Measurements from ENCODE around the gene CRMP1.
A peak's percentile ranks its signal among the peaks of the same experiment; 100 is the strongest.
"Not testable (repeated sequence)": the region's sequence is repeated elsewhere in the genome, so short reads cannot be mapped to it uniquely, and the experiment has no call there.

CRMP1 gene

DNA sequence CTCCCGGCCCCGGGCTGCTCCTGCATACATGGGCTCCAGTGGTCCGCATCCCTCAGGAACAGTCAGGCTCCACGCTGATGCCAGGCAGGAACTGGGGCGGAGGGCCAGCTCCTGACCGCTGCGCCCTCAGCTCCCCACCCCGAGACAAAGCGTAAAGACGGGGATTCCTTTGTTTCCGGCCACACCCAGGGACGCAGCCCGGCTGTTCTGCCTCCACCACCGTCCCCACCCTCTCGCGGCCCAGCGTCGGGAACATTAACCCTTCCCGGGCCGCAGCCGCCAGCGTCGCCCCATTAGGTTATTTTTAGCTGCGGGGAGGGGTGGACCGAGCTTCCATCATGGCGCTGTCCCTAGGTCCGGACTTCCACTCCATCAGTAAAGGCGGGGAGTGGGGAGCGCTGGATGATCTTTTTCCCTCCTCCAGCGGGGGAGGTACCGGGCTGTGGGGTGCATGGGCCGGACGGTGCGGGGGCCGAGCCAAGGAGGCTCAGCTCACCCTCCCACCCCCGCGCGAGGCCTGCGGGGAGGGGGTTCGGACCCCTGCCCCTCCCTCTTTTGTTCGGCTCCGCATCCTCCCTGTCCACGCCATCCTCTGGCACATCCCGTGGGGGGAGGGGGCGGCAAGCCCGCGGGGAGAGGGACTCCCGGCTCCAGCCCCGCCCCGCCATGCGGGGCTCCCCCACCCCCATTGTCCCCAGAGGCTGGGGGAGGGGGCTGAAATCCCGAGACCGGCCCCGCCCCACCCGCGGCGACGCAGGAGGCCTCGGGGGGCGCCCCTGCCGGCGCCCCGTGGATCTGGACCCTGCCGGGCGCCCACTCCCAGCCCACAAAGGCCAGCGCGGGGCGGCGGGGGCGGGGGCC, 5.3 kb downstream of the CRMP1 start:
- peak; percentile 47 for DNase-seq

DNA sequence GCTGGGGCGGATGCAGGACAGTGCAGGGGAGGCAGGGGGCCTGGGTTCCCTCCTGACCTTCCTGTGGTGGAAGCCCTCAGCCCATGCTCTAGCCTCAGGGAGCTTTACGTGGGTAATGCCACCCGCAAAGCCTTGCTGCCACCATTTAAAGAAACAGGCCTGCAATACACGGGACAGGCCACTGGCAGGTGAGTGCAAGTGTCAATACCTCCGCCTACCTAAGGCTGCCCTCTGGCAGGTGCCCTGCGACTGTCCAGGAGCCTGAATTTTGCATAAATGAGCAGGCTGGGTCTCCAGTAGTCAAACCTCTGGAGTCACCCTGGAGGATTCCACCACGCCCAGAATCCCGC, 5.9 kb downstream of the CRMP1 start:
- no peak for DNase-seq

DNA sequence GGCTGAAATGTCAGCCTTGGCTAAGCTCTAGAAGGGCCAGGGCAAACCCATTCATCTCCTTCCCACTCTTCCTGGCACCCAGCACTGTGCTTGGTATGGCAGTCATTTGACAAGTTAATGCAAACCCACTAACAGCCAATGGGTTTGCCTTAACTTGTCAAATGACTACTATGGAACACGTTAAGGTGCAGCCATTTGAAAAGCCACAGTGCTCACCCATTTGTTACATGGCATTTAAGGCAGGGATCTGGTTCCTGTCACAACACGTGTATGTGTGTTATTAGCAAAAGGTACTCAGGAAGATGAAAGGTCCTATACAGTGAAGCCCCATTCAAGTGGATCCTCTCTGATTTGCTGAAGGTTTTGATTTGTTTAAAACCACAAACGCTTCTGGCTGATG, 7.2 kb downstream of the CRMP1 start:
- no peak for DNase-seq

DNA sequence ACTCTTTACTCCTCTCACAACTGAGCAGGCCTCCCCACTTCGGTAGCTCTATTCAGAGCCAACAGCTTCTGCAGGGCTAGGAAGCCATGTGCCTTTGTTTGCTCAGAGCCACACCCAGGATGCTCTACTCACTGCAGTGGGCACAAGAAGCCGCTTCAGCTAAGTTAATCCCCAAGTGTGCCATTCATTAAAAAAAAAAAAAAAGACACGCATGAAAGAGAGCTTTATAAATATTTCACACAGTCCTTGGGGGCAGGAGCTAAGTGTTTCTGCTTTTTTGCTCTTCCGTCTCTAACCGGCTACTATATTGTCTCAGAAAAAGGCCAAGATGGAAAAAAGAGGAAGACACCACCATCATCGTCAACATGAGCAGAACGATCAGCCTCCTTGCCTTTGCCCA, 8.1 kb downstream of the CRMP1 start:
- DNase-seq, result no peak

DNA sequence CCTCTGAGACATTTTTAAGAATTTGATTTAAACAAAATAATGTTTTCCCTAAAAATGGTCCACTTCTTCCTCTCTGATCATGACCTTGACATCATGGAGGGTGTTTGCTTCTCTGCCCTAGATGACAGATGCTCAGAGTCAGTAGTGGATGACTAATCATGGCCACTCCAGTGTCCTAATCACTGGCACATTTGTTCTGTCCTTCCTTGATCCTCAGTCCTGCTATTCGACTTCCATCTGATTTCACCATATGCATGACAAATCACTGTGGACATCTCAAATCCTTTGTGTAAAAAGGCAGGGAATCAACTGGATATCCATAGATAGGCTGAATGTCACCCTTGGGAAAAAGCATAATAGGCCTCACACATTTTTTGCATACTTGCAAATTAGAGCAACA, 9.0 kb downstream of the CRMP1 start:
- DNase-seq, result no peak

DNA sequence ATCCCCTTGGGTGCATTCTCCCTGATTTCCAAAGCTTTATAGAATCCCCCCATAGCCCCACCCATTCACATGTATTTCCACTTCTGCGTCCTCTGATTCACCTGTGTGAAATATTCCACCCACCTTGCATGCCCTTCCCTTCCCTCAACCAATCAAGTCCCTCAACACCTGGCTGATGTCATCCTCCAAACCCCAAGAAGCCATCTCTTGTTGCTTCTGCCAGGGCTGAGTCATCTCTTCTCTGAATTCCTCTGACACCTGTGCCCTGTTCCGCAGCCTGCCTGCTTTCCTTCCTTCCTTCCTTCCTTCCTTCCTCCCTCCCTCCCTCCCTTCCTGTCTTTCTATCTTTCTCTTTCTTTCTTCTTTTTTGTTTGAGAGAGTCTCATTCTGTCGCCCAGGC, 9.9 kb downstream of the CRMP1 start:
- DNase-seq, result no peak

DNA sequence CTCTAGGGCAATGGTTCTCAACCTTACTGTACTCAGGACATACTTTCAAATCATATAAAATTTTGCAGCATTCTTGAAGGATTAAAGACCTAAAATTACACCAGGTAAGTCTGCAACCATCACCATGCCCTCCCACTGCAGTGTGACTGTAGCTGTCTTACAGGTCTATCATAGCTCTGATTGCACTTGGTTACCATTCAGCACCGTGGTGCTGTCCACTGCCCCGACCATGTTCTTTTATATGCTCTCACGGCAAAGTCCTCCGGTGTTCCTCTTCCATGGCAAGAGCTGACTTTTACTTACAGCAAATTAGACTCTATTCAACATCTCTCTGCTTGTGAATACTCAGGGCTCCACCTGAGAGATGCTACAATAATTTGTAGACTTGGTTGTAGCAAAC, 11.5 kb downstream of the CRMP1 start:
- no peak for DNase-seq

DNA sequence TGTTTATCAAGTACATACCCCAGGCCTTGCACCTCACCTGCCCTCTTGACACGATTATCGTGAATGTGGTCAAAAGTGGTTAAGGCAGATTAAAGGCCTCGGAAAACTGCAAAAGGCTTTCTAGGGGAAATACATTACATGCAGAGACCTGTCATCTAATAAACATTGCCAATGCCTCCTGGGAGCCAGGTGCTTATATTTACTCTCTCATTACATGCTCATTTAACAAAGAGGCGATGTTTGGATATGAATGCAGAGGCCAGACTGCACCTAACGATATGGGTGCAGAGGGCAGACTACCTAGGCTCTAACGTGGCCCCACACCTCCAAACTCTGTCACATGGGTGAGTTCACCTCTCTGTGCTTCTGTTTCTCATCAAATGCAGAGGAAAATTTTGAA, 14.5 kb downstream of the CRMP1 start:
- DNase-seq, result no peak

DNA sequence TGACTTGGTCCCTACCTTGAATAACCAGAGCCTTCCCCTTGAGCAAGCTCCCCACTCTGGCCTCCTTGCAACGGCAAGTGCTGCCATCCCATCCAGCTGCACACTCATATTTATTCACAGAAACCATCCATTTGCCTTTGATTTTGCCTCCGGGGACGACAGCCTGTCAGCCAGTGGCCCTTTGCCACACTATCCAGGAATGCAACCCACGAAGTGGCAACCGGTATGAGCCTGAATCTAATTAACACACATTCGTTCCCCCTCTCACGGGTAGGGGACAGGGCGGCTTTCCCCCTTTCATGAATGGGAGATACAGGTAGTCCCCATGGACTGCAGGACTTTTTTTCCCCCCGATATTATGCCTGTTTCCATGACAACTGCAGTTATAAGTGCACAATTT, 15.5 kb downstream of the CRMP1 start:
- no peak for DNase-seq

DNA sequence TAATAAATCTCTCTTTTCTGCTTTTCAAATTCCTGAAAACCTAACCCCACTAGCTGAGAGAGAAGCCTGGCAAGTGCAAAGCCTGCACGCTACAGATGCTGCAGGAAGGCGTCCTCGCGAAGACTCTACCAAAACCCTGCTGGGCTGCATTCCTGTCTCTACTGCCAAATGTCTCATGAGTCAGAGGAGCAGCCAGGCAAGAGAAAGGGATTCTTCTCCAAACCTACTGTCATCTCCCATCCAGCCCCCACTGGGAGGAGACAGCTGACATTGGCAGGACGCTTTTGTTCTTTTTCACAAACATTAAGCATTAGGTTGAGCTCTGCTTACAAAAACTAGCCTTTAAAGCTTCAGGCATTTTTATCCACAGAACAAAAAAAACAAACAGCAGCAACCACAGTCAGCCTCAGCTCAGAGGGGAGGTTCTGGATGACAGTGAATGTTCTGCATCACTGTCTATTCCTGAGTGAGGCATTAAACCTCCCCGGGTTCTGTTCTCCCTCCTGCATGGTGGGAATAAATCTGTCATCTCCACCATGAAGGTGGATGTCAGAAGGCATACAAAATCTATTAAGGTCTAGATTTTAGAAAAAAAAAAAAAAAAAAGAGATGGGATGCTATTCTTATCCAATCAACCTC, 18.0 kb downstream of the CRMP1 start:
- peak; percentile 31 for DNase-seq

DNA sequence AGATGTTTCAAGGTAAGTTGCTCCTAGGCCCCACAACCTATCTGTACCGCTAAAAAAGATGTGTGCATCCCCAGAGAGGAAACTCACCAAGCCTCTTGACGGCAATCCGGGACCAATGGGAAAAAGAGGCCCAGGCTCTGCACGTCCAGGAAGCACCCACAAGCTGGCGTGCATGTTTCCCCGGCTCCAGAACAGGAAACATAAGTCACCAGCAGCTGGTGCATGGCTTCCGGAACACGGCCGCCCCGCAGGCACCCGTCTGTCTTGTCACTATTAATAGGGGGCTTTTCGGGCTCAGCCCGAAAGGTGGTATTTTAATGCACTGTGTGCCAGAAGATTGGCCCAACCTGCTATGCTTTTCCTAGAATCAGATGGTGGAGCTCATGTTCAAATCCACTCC, 22.2 kb downstream of the CRMP1 start:
- no peak for DNase-seq

DNA sequence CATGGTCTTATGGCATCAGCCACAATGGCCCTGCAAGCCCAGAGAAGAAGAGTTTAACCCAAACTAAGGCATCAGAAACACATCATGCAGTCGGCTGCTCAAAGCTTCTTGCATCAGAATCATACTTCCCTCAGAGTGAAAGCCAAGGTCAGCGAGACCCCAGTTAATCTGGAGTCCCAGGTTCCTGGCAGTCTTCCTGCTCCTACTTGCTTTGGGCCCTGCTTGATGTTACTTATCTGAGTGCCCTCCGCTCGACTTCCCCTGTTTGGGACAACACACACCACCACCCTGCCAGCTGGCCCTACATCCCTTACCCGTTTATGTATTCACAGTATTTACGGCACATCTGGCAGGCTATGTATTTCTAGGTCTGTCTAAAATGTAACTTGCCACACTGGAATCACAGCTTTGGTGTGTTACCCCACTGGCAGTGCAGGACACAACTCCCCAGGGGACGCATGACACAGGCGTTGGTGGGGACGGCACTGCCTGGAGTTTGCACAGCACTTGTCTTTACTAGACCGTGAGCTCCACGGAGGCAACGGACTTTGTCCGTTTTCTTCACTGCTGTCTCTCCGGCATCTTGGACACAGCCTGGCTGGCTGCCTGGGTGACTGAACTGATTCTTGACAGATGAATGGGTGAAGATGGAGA, 22.8 kb downstream of the CRMP1 start:
- no peak for DNase-seq

DNA sequence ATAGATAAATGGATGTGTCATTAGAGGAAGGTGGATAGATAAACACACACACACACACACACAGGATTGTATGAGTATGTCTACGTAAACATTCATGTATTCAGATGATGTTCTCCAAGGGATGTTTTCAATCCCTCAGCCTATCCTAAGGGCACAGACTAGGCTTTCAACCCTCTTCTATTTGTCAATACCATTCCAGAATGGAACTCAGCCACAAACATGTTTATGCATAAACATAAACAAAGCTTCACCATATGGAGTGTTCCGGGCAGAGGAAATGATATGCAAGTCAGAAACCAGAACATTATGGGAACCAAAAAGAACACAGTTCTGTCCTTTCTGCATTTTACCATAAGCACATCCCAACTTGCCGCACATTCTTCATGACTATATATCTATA, 25.0 kb downstream of the CRMP1 start:
- DNase-seq, result no peak

DNA sequence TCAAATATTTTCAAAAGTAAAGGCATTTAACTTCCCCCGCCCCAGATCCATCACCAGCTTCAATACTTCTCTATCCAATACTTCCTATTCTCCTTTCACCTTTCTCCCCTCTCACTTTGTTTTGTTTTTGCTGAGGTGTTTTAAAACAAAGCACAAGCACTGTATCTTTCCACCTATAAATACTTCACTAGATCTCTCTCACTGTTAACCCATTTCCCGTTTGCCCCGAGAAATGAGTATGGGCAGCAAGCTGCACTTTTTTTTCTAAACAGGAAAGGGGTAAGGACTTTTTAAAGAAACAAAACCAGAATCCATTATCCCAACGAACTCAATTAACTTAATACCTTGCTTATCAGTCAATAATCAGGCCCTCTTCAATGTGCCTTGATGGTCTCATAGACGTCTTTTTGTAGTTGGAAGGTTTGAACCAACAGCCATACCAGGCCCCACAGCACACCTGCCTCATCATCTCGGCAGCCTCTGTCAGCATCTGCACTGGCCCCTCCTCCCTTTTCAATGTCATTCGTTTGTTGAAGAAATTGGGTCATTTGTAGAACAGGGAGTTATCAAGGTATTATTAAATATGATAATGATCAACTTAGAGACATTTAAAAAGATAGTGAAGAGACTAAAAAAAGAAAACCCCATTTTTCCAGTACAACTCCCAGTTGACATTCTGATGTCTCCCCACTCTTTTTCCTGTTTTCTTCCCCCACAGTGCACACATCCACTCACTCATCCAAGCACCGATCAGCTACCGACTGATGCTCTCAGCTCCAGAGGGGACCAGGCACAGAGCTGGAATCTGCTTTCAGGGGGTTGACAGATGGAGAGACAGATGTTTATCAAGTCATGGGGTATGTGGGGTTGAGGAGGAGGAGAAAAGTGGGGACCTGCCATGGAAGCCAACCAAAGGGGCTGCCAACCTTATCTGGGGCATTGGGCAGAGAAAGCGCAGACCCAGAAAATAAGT, 25.8 kb downstream of the CRMP1 start:
- no peak for DNase-seq

DNA sequence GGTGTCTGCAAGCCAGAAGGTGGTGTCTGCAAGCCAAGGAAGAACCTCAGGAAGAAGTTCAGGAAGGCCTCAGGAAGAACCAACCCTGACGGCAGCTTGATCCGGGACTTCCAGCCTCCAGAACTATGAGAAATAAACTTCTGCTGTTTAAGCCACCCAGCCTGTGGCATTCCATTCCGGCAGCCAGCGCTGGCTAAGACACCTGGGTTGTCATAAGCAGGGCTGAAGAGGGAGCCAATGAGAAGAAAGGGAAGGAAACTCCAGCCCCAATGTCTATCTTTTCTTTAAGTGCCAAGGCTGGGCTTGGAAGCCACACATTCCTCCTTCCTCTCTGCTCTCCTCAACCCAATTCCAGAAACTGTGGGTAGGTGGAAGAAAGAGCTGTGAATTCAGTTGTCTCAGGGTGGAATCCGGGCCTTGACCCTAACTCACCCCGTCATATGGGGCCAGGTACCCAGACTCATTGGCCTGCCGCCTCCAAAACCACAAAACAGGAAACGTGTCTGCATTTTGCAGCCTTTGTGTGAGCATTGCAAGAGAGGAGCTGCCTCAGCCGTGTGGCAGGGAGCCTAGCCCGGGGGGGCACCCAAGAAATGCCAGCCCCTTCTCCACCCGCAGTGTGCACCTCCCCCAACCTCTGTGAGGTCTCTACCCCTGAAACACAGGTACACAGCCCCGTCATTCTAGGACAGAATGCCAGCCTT, 26.8 kb downstream of the CRMP1 start:
- DNase-seq, result no peak

DNA sequence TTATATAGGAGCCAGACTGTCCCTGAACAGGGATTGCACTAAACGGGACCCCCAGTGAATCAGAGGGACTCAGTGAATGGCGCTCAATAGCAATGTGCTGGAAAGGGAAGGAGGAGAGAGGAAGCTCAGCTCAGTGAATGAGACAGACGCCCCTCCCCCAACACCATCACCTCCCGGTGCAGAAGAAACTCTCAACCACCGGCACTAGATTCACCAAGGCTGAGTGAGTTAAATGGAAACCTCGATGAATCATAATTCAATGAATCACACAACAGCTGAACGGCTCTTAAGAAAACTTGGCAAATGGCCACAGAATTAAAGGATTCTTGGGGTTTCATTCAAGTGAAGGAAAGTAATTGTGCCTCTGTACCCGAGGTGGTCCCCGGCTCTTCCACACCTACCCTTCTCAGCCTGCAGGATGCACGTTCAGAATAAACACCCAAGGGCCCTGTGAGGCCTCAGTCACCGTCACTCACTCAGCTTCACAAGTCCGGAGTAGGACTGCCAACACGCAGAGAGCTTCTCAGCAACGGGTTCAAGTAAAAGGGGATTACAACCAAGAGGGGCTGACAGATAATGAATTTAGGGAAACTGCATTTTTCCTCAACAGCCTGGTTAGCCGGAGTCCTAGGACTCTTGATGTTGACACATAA, 29.3 kb downstream of the CRMP1 start:
- no peak for DNase-seq

DNA sequence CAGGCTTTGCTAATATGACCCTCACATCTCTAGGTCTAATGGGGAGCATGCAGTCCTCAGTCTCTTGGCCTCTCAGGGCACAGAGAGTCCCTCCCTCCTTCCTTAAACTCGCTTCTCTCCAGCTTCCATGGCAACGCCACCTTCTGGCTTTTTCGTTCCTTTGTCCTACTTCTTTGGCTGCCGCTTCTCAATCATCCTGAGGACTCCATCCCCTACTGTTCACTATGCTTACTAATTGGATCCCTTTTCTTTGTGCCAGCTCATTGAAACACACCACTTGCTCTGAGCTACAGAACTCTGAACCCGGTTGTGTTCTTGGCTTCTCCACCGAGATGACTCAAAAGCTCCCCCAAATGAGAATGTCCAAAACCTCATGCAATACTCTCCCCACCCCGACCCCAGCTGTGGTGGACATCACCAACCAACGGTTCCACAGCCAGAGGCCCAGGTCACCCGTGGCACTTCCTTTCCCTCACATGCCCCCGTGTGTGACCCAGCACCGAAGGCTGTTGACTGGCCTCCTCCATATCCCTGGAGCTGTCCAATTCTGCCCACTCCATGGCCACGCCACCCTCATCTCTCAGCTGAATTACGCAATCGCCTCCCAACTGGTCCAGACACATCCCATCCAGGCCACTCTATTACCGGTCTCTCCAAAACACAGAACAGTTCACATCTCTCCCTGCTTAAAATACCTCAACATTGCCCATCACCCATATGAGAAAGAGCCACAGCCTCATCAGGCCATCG, 34.7 kb downstream of the CRMP1 start:
- no peak for DNase-seq

DNA sequence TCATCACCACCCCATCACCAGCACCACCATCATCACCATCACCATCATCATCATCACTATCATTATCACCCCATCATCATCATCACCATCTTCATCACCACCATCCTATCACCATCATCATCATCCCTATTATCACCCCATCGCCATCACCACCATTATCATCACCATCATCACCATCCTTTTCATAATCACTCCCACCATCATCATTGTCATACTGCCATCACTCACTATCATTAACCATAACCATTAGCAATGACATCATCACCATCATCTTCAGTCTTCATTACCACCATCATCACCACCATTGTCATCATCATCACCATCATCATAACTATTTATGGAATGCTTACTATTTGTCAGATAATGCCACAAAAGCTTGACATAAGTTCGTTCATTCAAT, 35.7 kb downstream of the CRMP1 start:
- no peak for DNase-seq

DNA sequence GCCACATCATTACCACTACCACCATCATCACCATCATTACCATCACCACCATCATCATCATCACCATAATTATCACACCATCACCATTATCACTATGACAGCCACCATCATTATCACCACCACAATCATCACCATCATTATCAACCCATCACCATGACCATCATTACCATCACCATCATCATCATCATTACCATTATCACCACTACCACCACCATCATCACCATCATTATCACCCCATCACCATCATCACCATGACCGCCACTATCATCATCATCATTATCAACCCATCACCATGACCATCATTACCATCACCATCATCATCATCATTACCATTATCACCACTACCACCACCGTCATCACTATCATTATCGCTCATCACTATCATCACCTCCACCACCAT, 36.5 kb downstream of the CRMP1 start:
- DNase-seq, result not testable (repeated sequence)

DNA sequence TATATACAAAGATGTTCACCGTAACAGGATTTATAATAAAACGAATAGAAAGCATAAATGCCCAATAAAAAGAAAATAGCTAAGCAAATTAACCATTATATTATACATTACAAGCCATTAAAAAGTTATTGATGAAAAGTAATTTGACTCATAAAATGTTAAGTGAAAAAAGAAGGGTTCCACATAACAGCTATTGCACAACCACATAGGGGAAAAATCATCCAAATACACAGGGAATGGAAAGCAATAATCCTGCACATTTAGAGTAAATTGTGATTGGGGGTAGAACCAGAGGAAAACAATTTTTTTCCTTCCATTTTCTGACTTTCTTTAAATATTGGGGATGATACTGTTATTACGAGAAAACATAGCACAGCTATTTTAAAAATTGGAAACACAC, 38.0 kb downstream of the CRMP1 start:
- no peak for DNase-seq

Data from right hindlimb (tissue), 1 donor.